Smooth muscle cell of bladder (primary cell): Measurements from ENCODE around the gene TRPM8. TPM values are rescaled to one million over a fixed set of nuclear protein-coding genes. Genes with fewer than 3 reads are reported as not detected.

Experiments
- total RNA-seq: library from RNA; depleted of rRNA; stranded (reverse); fragments of >200 nt; gene quantifications from 2 replicates; pipeline ENCODE4 v1.2.3, GENCODE V29; 2014

TRPM8 gene
- under 0.01 TPM in 1 of 2 replicates, not detected in the other for total RNA-seq

DNA sequence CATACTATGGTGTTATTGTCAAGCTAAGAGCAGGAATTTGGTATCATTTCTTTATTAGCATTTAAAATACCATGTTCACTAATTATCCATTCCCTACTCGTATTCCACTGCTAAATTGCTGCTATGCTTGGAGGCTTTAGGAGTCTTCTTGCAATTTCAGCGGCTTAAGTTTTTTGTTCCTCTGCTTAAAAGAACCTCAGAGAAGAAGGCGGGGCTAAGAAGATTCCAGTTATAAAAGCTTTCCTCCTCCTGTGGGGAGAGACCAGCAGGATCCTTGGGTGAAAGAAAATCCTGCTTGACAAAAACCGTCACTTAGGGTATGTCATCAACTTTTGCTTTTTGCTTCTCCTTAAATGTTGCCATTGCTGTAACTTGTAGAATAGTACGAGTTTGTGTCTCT is at the start of gene TRPM8:
TRPM8 (plus strand) TSS at position 258 of the 400 bp plus-strand sequence. CDS start 9,165 bp downstream, outside the sequence.

GRCh38 chr2:233867993-233868532 is 49.1 kb upstream of the TRPM8 start, which contains the start of gene MSL3B:
MSL3B (minus strand) TSS chr2:233868386.

GRCh38 chr2:234050455-234051135 is 133.4 kb downstream of the TRPM8 start, which contains the start of gene SPP2:
SPP2 (plus strand) TSS chr2:234050702; CDS start chr2:234050787, 85 bp downstream.

Other genes starting within 250 kb of the TRPM8 start
- under 0.01 TPM in 1 of 2 replicates, not detected in the other for gene UGT1A9, start 245.5 kb upstream of the TRPM8 start, total RNA-seq
- 0.28 and 0.46 TPM in 2 replicates for gene UGT1A7, start 235.5 kb upstream of the TRPM8 start, total RNA-seq
- 0.09 and 0.28 TPM in 2 replicates for gene UGT1A6, start 224.5 kb upstream of the TRPM8 start, total RNA-seq
- gene UGT1A5, start 204.5 kb upstream of the TRPM8 start, total RNA-seq, result not detected in 2 replicates
- not detected in 2 replicates for gene UGT1A4, start 198.6 kb upstream of the TRPM8 start, total RNA-seq
- gene UGT1A3, start 188.3 kb upstream of the TRPM8 start, total RNA-seq, result not detected in 2 replicates
- not detected in 2 replicates for gene UGT1A1, start 157.1 kb upstream of the TRPM8 start, total RNA-seq
- under 0.01 and 0.14 TPM in 2 replicates for gene MROH2A, start 139.0 kb upstream of the TRPM8 start, total RNA-seq
- gene HJURP, start 62.8 kb upstream of the TRPM8 start, total RNA-seq, result 1.9 and 2.4 TPM in 2 replicates
- not detected in 2 replicates for gene SPP2, start 133.3 kb downstream of the TRPM8 start, total RNA-seq